Measurements from ENCODE around the gene MAN2C1. TPM values are rescaled to one million over a fixed set of nuclear protein-coding genes. Genes with fewer than 3 reads are reported as not detected.
A peak's percentile ranks its signal among the peaks of the same experiment; 100 is the strongest.

MAN2C1 gene
- total RNA-seq, 5 donors from 2014 or later (not counting 1 experiment from before 2014, with no cell fraction given): 357 to 529 (median 447) TPM

DNA sequence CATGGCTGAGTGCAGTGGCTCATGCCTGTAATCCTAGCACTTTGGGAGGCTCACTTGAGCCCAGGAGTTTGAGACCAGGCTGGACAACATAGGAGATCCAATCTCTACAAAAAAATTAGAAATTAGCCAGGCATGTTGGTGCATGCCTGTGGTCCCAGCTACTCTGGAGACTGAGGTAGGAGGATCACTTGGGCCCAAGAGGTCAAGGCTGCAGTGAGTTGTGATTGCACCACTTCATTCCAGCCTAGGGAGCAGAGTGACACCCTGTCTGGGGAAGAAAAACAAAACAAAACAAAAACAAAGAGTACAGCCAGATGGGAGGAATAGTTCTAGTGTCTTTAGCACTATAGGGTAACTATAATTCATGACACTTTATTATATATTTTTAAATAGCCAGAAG lies 58.7 kb downstream of the MAN2C1 start:
- POLR2A ChIA-PET: no interaction called here
- H3K27me3 ChIP-seq (replicated peaks in 1 of 2; ENCODE audit: control insufficient read depth in 2 of 2, extremely low read depth in 1 of 2, insufficient read depth in 2 of 2, low read length in 1 of 2): peaks cover 0 to 21% of the 10 kb centered on the region in 2 experiments
- DNase-seq: no peak
- peaks cover 34 to 37% of the 10 kb centered on the region in 2 donors for H3K27me3 Mint-ChIP-seq
- H3K36me3 Mint-ChIP-seq: no peaks in the 10 kb centered on the region
- peaks cover 0 to 2% (median 0%) of the 10 kb centered on the region in 3 donors for H3K4me1 Mint-ChIP-seq
- CTCF ChIA-PET: no interaction called here
- H3K4me3 Mint-ChIP-seq: no peak overlapping the region
- H3K27ac ChIP-seq (ENCODE audit: low read length): no peak overlapping the region
- no peaks in the 10 kb centered on the region for H3K9me3 ChIP-seq
- H3K9me3 Mint-ChIP-seq: no peaks in the 10 kb centered on the region
- ATAC-seq (replicated peaks in 1 of 4): no peak
- no peak overlapping the region for H3K4me3 ChIP-seq (ENCODE audit: control insufficient read depth in 1 of 2, extremely low read depth in 1 of 2, low read length in 1 of 2)
- no peaks in the 10 kb centered on the region for H3K36me3 ChIP-seq (ENCODE audit: control insufficient read depth in 2 of 2, extremely low read depth in 1 of 2, insufficient read depth in 1 of 2, low read length in 1 of 2)
- no peak overlapping the region for H3K27ac Mint-ChIP-seq
- peaks cover 0 to 6% of the 10 kb centered on the region in 2 experiments for H3K4me1 ChIP-seq (ENCODE audit: control insufficient read depth in 1 of 2, extremely low read depth in 1 of 2, insufficient read depth in 2 of 2, low read length in 2 of 2)

DNA sequence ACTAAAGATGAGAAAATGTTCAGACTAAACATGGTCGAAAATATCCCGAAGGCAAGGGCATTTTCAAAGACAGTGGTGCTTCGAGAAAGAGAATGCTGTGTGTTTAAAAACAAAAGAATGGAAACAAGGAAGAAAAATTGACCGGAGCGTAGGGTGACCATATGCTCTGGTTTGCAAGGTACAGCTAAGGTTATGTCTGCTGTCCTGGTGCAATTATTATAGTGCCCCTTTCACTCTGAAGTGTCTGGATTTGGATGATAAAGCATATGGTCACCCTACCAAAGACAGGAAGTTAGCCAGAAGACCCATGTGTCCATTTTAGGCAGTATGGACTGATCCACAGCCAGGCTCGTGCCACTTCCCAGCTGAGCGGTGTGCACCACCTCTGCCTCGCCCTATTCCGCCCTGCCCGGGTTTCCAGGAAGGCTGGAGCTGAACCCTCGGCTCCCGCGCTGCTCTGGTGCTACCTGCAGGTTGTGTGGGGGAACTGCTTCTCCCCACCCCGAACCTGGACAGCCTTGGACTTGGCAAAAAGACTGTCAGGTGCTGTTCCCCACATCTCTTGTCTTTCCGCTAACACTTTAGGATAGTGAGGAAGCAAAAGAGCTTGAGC lies 60.5 kb downstream of the MAN2C1 start:
- peak in 3 of 35 experiments; percentile 4 to 15 (median 9) for DNase-seq

DNA sequence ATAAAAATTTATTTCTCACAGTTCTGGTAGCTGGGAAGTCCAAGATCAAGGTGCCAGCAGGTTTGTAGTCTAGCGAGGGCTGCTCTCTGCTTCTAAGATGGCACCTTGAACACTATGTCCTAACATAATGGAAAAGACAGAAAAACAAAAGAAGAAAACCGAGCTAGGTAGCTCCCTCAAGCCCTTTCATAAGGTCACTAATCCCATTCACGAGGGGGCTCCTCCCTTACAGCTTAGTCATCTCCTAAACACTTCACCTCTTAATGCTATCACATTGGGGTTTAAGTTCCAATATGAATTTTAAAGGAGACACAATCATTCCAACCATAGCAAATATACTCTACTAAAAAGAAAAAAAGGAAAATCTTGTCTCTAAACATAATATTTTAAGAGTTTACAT lies 62.2 kb downstream of the MAN2C1 start:
- Mint-ChIP-seq H3K4me1 (no peaks in the 10 kb centered on the region), H3K27ac (no peak overlapping the region), H3K9me3 (no peaks in the 10 kb centered on the region), H3K27me3 (peaks cover 44 to 45% of the 10 kb centered on the region in 2 donors), H3K36me3 (no peaks in the 10 kb centered on the region), H3K4me3 (no peak overlapping the region)
- no peak for ATAC-seq (replicated peaks in 1 of 4)
- Histone ChIP-seq H3K36me3 (ENCODE audit: control insufficient read depth in 2 of 2, extremely low read depth in 1 of 2, insufficient read depth in 1 of 2, low read length in 1 of 2) (no peaks in the 10 kb centered on the region), H3K9me3 (no peaks in the 10 kb centered on the region), H3K27ac (ENCODE audit: low read length) (no peak overlapping the region), H3K27me3 (replicated peaks in 1 of 2; ENCODE audit: control insufficient read depth in 2 of 2, extremely low read depth in 1 of 2, insufficient read depth in 2 of 2, low read length in 1 of 2) (peaks cover 0 to 24% of the 10 kb centered on the region in 2 experiments), H3K4me3 (ENCODE audit: control insufficient read depth in 1 of 2, extremely low read depth in 1 of 2, low read length in 1 of 2) (no peak overlapping the region), H3K4me1 (ENCODE audit: control insufficient read depth in 1 of 2, extremely low read depth in 1 of 2, insufficient read depth in 2 of 2, low read length in 2 of 2) (no peaks in the 10 kb centered on the region)
- DNase-seq: no peak
- ChIA-PET POLR2A (no interaction called here), CTCF (interaction anchor here (0.6 kb wide), 2 partner anchors 551 to 659 kb away, joined by 3 to 7 read pairs; no protein-coding TSS in a partner anchor)
- WGBS (ENCODE audit: insufficient coverage): no CpG with 5 or more reads among the region's 3 CpGs

More for the DNA sequence above, 60.5 kb downstream of the MAN2C1 start:
- Histone ChIP-seq H3K27me3 (replicated peaks in 1 of 2; ENCODE audit: control insufficient read depth in 2 of 2, extremely low read depth in 1 of 2, insufficient read depth in 2 of 2, low read length in 1 of 2) (peaks cover 0 to 21% of the 10 kb centered on the region in 2 experiments), H3K27ac (ENCODE audit: low read length) (no peak overlapping the region), H3K36me3 (ENCODE audit: control insufficient read depth in 2 of 2, extremely low read depth in 1 of 2, insufficient read depth in 1 of 2, low read length in 1 of 2) (no peaks in the 10 kb centered on the region), H3K4me1 (ENCODE audit: control insufficient read depth in 1 of 2, extremely low read depth in 1 of 2, insufficient read depth in 2 of 2, low read length in 2 of 2) (peaks cover 0 to 5% of the 10 kb centered on the region in 2 experiments), H3K9me3 (no peaks in the 10 kb centered on the region), H3K4me3 (ENCODE audit: control insufficient read depth in 1 of 2, extremely low read depth in 1 of 2, low read length in 1 of 2) (no peak overlapping the region)
- H3K27ac Mint-ChIP-seq: no peak overlapping the region
- POLR2A ChIA-PET: no interaction called here
- no peak for ATAC-seq (replicated peaks in 1 of 4)
- no peaks in the 10 kb centered on the region for H3K36me3 Mint-ChIP-seq
- H3K9me3 Mint-ChIP-seq: no peaks in the 10 kb centered on the region
- WGBS (ENCODE audit: insufficient coverage): 43% methylated on average over 13 of the region's 15 CpGs
- peaks cover 44 to 45% of the 10 kb centered on the region in 2 donors for H3K27me3 Mint-ChIP-seq
- H3K4me1 Mint-ChIP-seq: peaks cover 0 to 2% (median 0%) of the 10 kb centered on the region in 3 donors
- CTCF ChIA-PET: interaction anchor here in 1 of 2 donors (0.5 to 0.6 kb wide), 2 partner anchors 27 to 149 kb away, joined by 3 read pairs; no protein-coding TSS in a partner anchor
- no peak overlapping the region for H3K4me3 Mint-ChIP-seq

Other genes starting within 250 kb of the MAN2C1 start
- gene C15orf39, start 166.7 kb downstream of the MAN2C1 start, total RNA-seq: 10 to 100 TPM; 25.2 to 40.3 (median 37.8) TPM
- gene GOLGA6C, start 110.3 kb downstream of the MAN2C1 start, total RNA-seq: not detected
- under 1 TPM in 2 of 5 donors, not detected in 3; 0.13 to 0.15 TPM for gene GOLGA6D, start 85.8 kb downstream of the MAN2C1 start, total RNA-seq
- gene COMMD4, start 32.5 kb downstream of the MAN2C1 start, total RNA-seq: 10 to 100 TPM; 25.0 to 38.7 (median 34.2) TPM
- gene NEIL1, start 21.6 kb downstream of the MAN2C1 start, total RNA-seq: 10 to 100 TPM; 11.9 to 35.0 (median 15.1) TPM
- gene SIN3A, start 83.1 kb upstream of the MAN2C1 start, total RNA-seq: 100 to 1,000 TPM; 117 to 137 (median 136) TPM
- 10 to 100 TPM; 12.7 to 19.6 (median 16.3) TPM for gene PTPN9, start 210.7 kb upstream of the MAN2C1 start, total RNA-seq

Measured in T-cell (primary cell).